ENCODE results near the gene LAYN.

LAYN gene

GRCh38 chr11:111512296-111513239 is 28.0 kb upstream of the LAYN start, which contains the start of gene BTG4:
TSS of gene BTG4 (minus strand) at chr11:111512386. CDS start at chr11:111498776, 13,610 bp downstream.
- no peak within 1 kb of the TSS for H3K27ac ChIP-seq
- CTCF ChIA-PET: no interaction called here
- no peak for TF ChIP-seq CTCF (conservative IDR thresholded peaks at IDR 0.05; ENCODE audit: low read depth)
- DNase-seq (ENCODE audit: low spot score): no peak
- POLR2A ChIA-PET (ENCODE audit: low non-redundant PET): no interaction called here

GRCh38 chr11:111513240-111513605 is 27.3 kb upstream of the LAYN start:
- peak; percentile 37 for DNase-seq (ENCODE audit: low spot score)
- CTCF ChIA-PET: interaction anchor here (0.5 kb wide), 1 partner anchor 66 kb away, joined by 3 read pairs; no protein-coding TSS in a partner anchor

GRCh38 chr11:111514216-111515031 is 26.1 kb upstream of the LAYN start, which contains the start of gene HOATZ:
TSS of gene HOATZ (plus strand) at chr11:111514778. CDS start at chr11:111514785, 7 bp downstream.
- no peak for TF ChIP-seq CTCF (conservative IDR thresholded peaks at IDR 0.05; ENCODE audit: low read depth)
- POLR2A ChIA-PET (ENCODE audit: low non-redundant PET): no interaction called here
- H3K27ac ChIP-seq: no peak within 1 kb of the TSS
- CTCF ChIA-PET: no interaction called here
- no peak for DNase-seq (ENCODE audit: low spot score)

More at GRCh38 chr11:111513240-111513605, 27.3 kb upstream of the LAYN start:
- no peak overlapping the region for H3K27ac ChIP-seq
- no peak for TF ChIP-seq CTCF (conservative IDR thresholded peaks at IDR 0.05; ENCODE audit: low read depth)
- POLR2A ChIA-PET (ENCODE audit: low non-redundant PET): no interaction called here

- DNase-seq (ENCODE audit: low spot score): no peak
- ChIA-PET CTCF (interaction anchor here (0.6 kb wide), 1 partner anchor 60 kb away, joined by 3 read pairs; no protein-coding TSS in a partner anchor), POLR2A (ENCODE audit: low non-redundant PET) (no interaction called here)
- H3K27ac ChIP-seq: no peak overlapping the region
- no peak for TF ChIP-seq CTCF (conservative IDR thresholded peaks at IDR 0.05; ENCODE audit: low read depth)
Observed at GRCh38 chr11:111515591-111515990, 24.9 kb upstream of the LAYN start.

- no peak for TF ChIP-seq CTCF (conservative IDR thresholded peaks at IDR 0.05; ENCODE audit: low read depth)
- no peak overlapping the region for H3K27ac ChIP-seq
- POLR2A ChIA-PET (ENCODE audit: low non-redundant PET): no interaction called here
- no peak for DNase-seq (ENCODE audit: low spot score)
- CTCF ChIA-PET: no interaction called here
Observed at GRCh38 chr11:111518668-111519067, 21.9 kb upstream of the LAYN start.

- no peak overlapping the region for H3K27ac ChIP-seq
- TF ChIP-seq CTCF (conservative IDR thresholded peaks at IDR 0.05; ENCODE audit: low read depth): no peak
- ChIA-PET POLR2A (ENCODE audit: low non-redundant PET) (no interaction called here), CTCF (no interaction called here)
- DNase-seq (ENCODE audit: low spot score): no peak
Observed at GRCh38 chr11:111520560-111520959, 20.0 kb upstream of the LAYN start.
